GM19193 (cell line): ENCODE results near the gene PXDC1.

Source experiments
- POLR2A ChIP-seq: IDR thresholded peaks from 4 replicates; pipeline ENCODE4 v1.6.1; 2011; ENCODE audit not compliant: insufficient read depth, insufficient read length; ENCODE audit errors: extremely low read depth

PXDC1 gene

DNA sequence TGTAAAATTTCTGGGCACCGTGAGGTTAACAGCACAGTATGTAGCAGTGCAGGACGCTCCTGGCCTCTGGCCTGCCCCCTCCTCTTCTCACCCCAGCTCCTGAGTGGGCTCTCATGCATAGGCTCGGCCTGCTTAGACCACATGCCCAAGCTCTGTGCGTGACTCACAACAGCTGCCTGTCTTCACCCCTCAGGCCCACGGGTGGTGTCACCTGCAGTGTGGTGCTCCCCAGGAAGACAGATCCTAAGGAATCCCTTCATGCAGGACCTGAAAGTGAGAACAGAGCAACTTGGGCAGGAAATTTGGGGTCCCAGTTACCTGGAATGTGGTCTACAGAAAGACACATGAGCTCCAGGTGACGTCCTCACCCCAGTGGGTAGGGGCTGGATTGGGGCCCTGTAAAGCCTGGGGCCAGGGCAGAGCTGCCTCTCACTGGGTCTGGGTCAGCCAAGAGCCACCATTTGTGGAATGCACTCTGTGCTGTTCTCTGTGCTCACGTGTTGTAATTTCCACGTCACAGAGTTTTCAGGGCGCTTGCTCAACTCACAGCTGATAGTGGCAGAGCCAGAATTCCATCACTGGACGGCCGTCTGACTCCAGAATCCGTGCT, 37.0 kb upstream of the PXDC1 start:
- no peak for TF ChIP-seq POLR2A

- TF ChIP-seq POLR2A = no peak
These were observed 34.6 kb upstream of the PXDC1 start for GRCh38 chr6:3786141-3786540.

GRCh38 chr6:3785745-3786098, 34.2 kb upstream of the PXDC1 start:
- TF ChIP-seq POLR2A = no peak

DNA sequence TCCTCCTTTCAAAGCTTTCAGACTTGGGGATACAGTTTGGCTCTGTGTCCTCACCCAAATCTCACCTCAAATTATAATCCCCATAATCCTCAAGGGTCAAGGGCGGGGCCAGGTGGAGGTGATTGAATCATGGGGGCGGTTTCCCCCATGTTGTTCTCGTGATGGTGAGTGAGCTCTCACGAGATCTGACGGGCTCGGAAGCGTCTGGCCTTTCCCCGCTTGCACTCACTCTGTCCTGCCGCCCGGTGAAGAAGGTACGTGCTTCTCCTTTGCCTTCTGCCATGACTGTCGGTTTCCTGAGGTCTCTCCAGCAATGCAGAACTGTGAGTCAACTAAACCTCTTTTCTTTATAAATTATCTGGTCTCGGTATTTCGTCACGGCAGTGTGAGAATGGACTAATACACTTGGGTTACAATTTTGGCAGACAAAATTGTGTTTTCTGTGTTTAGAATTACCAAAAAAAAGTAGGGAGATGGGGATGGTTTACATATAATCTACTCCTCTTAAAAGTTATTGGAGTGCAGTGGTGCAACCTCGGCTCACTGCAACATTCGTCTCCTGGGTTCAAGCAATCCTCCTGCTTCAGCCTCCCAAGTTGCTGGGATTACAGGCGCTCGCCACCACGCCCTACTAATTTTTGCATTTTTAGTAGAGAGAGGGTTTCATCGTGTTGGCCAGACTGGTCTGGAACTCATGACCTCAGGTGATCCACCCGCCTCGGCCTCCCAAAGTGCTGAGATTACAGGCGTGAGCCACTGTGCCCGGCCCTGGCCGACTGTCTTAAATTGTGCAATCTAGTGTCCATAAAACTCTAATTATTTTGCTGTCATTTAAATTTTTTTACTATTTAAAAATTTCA, 33.6 kb upstream of the PXDC1 start:
- no peak for TF ChIP-seq POLR2A

GRCh38 chr6:3784423-3784822, 32.9 kb upstream of the PXDC1 start:
- no peak for TF ChIP-seq POLR2A

GRCh38 chr6:3782876-3783832, 31.6 kb upstream of the PXDC1 start:
- no peak for TF ChIP-seq POLR2A

GRCh38 chr6:3781504-3781903, 30.0 kb upstream of the PXDC1 start:
- TF ChIP-seq POLR2A = no peak

DNA sequence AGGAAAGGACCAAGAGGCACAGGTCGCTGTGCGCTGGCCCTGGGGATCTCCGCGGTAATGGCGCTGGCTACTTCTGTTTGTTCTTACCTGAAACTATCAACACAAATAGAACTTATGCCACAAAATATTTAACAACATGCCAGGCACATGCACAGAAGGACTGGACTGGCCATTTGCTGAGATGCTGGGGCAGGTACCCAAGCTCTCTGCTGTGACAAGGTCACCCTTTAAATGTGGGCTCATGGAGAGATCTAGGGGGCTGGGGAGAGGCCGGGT, 28.0 kb upstream of the PXDC1 start:
- no peak for TF ChIP-seq POLR2A

DNA sequence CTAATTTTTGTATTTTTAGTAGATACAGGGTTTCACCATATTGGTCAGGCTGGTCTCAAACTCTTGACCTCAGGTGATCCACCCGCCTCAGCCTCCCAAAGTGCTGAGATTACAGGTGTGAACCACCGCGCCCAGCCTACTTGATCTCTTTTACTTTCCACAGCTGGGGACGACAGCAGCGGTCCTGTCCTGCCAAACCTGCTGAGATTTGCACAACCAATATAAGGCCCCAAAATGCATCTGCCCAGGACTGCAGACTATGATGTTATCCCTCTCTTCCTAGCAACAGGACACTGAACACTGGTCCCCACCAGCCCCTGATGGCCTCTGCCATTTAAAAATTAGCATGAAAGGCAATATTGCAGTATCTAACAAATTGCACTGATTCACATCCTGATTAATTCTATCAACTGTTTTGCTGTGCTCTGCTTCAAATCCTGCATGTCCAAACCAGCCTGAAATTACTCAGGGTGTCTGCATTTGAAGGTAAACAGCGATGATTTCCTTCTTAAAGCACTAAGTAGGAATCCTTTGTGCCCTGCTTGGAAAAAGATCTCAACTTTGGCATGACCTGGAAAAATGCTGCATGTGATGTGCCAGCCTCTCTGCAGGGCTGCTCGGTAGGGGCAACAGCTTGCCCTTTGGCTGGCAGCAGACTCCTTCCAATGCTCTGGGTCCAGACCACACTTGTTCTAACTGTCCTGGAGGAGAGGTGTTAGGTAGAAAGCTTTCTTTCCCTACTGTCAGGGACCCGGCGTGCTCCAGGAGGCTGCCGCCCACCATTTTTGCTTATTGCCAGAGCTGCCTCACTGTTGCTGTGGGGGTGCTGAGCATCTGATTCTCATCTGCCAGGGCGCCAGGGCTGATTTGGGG, 27.4 kb upstream of the PXDC1 start:
- TF ChIP-seq POLR2A = no peak

DNA sequence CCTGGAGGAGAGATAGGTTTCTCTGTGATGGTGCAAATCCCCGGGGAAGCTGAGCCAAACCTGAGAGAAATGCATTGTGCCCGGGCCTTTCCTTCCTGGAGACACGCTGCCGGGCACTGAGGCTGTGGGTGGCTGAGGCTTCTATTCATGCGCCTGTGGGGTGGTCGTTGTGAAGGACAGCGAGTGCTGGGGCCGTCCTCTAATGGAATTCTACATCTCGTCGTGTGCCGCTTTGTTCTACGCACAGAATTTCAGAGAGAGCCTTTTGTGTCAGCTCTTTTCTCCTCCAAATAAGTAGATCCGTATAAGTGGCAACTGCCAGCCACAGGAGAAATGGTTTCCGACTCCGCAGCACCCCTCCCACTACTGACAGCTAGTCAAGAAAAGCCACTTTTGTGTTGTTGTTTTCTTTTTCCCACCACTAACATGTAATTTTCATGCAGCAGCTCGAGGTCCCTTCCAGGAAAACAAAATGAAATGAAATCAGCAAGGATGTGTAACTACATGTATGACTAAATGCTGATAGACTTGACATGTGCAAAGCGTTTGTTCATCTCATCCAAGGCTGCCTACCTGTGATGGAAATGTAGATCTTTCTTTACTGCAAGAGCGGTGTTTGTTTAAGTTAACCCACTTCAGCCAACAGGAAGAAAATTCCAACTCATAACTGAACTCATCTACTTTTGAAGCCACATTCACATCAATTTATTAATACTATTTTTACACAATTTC, 26.4 kb upstream of the PXDC1 start:
- no peak for TF ChIP-seq POLR2A

- TF ChIP-seq POLR2A = no peak
These were observed 25.5 kb upstream of the PXDC1 start for GRCh38 chr6:3776881-3777507.

- no peak for TF ChIP-seq POLR2A
These were observed 24.3 kb upstream of the PXDC1 start for GRCh38 chr6:3775847-3776246.

- TF ChIP-seq POLR2A = no peak
These were observed 23.9 kb upstream of the PXDC1 start for GRCh38 chr6:3775386-3775785.
